Endothelial cell of coronary artery (primary cell): ENCODE results near the gene OR14J1. TPM values are rescaled to one million over a fixed set of nuclear protein-coding genes. Genes with fewer than 3 reads are reported as not detected.

Experiments used
- total RNA-seq: library from RNA; depleted of rRNA; stranded (reverse); fragments of >200 nt; gene quantifications from 2 replicates; pipeline ENCODE4 v1.2.3, GENCODE V29; 2014

The OR14J1 gene, protein sequence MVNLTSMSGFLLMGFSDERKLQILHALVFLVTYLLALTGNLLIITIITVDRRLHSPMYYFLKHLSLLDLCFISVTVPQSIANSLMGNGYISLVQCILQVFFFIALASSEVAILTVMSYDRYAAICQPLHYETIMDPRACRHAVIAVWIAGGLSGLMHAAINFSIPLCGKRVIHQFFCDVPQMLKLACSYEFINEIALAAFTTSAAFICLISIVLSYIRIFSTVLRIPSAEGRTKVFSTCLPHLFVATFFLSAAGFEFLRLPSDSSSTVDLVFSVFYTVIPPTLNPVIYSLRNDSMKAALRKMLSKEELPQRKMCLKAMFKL
- not detected in 2 replicates for total RNA-seq

GRCh38 chr6:29301316-29301715, at the start of gene OR14J1:
Gene OR14J1, plus strand, starts transcription at chr6:29301701. Its CDS starts 4,989 bp downstream, at chr6:29306690.

Other genes starting within 250 kb of the OR14J1 start
- gene OR2B3, start 214.4 kb upstream of the OR14J1 start, total RNA-seq, result not detected in 2 replicates
- not detected in 2 replicates for gene OR2J1, start 202.2 kb upstream of the OR14J1 start, total RNA-seq
- gene OR2J3, start 193.6 kb upstream of the OR14J1 start, total RNA-seq, result not detected in 2 replicates
- gene OR2J2, start 130.8 kb upstream of the OR14J1 start, total RNA-seq, result not detected in 2 replicates
- not detected in 2 replicates for gene OR5V1, start 67.2 kb downstream of the OR14J1 start, total RNA-seq
- not detected in 2 replicates for gene OR12D3, start 73.6 kb downstream of the OR14J1 start, total RNA-seq
- gene OR12D2, start 93.9 kb downstream of the OR14J1 start, total RNA-seq, result not detected in 2 replicates
- gene OR12D1, start 113.2 kb downstream of the OR14J1 start, total RNA-seq, result not detected in 2 replicates
- not detected in 2 replicates for gene OR10C1, start 137.6 kb downstream of the OR14J1 start, total RNA-seq
- gene OR11A1, start 155.4 kb downstream of the OR14J1 start, total RNA-seq, result not detected in 2 replicates
- gene OR2H1, start 155.5 kb downstream of the OR14J1 start, total RNA-seq, result not detected in 2 replicates
- not detected in 2 replicates for gene MAS1L, start 186.3 kb downstream of the OR14J1 start, total RNA-seq